ENCODE measurements around the gene TXNRD2.

GRCh38 chr22:19892257-19892879 lies 49.2 kb downstream of the TXNRD2 start:
- no peak for TF ChIP-seq POLR2AphosphoS5 (IDR thresholded peaks at IDR 0.05; ENCODE audit: low read depth, low read length)
- TF ChIP-seq, protein P1, sequence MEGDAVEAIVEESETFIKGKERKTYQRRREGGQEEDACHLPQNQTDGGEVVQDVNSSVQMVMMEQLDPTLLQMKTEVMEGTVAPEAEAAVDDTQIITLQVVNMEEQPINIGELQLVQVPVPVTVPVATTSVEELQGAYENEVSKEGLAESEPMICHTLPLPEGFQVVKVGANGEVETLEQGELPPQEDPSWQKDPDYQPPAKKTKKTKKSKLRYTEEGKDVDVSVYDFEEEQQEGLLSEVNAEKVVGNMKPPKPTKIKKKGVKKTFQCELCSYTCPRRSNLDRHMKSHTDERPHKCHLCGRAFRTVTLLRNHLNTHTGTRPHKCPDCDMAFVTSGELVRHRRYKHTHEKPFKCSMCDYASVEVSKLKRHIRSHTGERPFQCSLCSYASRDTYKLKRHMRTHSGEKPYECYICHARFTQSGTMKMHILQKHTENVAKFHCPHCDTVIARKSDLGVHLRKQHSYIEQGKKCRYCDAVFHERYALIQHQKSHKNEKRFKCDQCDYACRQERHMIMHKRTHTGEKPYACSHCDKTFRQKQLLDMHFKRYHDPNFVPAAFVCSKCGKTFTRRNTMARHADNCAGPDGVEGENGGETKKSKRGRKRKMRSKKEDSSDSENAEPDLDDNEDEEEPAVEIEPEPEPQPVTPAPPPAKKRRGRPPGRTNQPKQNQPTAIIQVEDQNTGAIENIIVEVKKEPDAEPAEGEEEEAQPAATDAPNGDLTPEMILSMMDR (IDR thresholded peaks at IDR 0.05): no peak
- TF ChIP-seq SIN3A (IDR thresholded peaks at IDR 0.05; ENCODE audit: borderline replicate concordance, insufficient read depth, low read depth, low read length): no peak
- TF ChIP-seq, protein P2, sequence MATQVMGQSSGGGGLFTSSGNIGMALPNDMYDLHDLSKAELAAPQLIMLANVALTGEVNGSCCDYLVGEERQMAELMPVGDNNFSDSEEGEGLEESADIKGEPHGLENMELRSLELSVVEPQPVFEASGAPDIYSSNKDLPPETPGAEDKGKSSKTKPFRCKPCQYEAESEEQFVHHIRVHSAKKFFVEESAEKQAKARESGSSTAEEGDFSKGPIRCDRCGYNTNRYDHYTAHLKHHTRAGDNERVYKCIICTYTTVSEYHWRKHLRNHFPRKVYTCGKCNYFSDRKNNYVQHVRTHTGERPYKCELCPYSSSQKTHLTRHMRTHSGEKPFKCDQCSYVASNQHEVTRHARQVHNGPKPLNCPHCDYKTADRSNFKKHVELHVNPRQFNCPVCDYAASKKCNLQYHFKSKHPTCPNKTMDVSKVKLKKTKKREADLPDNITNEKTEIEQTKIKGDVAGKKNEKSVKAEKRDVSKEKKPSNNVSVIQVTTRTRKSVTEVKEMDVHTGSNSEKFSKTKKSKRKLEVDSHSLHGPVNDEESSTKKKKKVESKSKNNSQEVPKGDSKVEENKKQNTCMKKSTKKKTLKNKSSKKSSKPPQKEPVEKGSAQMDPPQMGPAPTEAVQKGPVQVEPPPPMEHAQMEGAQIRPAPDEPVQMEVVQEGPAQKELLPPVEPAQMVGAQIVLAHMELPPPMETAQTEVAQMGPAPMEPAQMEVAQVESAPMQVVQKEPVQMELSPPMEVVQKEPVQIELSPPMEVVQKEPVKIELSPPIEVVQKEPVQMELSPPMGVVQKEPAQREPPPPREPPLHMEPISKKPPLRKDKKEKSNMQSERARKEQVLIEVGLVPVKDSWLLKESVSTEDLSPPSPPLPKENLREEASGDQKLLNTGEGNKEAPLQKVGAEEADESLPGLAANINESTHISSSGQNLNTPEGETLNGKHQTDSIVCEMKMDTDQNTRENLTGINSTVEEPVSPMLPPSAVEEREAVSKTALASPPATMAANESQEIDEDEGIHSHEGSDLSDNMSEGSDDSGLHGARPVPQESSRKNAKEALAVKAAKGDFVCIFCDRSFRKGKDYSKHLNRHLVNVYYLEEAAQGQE (IDR thresholded peaks at IDR 0.05; ENCODE audit: insufficient read depth in 1 of 2, low read depth in 2 of 2, low read length in 1 of 2): no peak
- no peak for TF ChIP-seq TCF7L2 (IDR thresholded peaks at IDR 0.05; ENCODE audit: low read depth, low read length)

Measured in Panc1 (cell line).